Measurements from ENCODE around the gene TMEM79. TPM values are rescaled to one million over a fixed set of nuclear protein-coding genes. Genes with fewer than 3 reads are reported as not detected.

TMEM79 gene
- total RNA-seq, 2 experiments from 2014 or later = 6.2 to 6.8 TPM

DNA sequence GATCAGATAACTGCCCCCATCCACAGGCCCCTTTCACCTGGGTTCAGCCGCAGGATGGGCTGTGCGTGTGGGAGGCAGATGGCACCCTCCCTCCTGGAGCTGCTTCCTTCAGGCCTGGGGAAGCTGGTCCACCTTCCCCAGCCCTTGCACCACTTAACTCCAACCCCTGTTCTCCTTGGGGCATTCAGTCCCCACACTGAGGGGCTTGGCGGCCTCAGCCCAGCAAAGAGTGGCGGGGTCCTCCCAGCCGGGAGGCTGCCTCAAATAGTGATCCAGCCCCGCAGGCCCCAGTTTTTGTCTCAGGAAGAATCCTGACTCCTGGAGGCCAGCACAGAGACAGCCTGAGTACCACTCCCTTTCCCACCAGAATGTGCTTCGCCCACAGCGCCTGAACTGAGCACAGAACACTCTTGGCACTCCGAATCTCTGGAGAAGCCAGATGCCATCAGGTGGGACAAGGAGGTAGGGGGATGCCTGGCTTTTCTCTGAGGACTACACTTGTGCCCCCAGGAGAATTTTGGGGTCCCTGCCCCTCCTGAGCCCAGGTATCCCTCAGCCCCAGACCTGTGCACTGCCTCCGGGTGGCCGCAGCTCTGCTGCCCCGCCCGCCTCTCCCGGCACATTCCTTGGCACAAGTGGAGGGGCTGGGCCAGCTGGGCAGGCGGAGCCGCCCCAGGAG lies 37.2 kb upstream of the TMEM79 start:
- Histone ChIP-seq H3K4me2 (ENCODE audit: low read length) (no peak overlapping the region), H3K4me3 (ENCODE audit: low read depth, low read length, poor library complexity, severe bottlenecking) (no peak overlapping the region), H3K27ac (ENCODE audit: low read depth, low read length, poor library complexity, severe bottlenecking) (no peak overlapping the region), H4K20me1 (ENCODE audit: insufficient read depth, low read length) (no peaks in the 10 kb centered on the region; the same call in 1 of the 2 replicates), H2AFZ (ENCODE audit: low read length) (no peak overlapping the region), H3K36me3 (ENCODE audit: insufficient read depth, low read length) (peaks cover 36% of the 10 kb centered on the region), H3K79me2 (ENCODE audit: insufficient read depth, low read depth, low read length) (no peaks in the 10 kb centered on the region), H3K9me2 (ENCODE audit: insufficient read depth, low read length) (no peaks in the 10 kb centered on the region), H3K4me1 (ENCODE audit: insufficient read depth, low read length, poor library complexity, severe bottlenecking) (no peaks in the 10 kb centered on the region), H3K9me3 (ENCODE audit: low read length) (no peaks in the 10 kb centered on the region)
- CTCF ChIA-PET (ENCODE audit: unreplicated experiment) = no interaction called here
- no TSS peak for BruUV-seq (replicated peaks)
- intact Hi-C loops (cut with micrococcal nuclease; ENCODE audit: unreplicated experiment) = no loop called here
- TF ChIP-seq, protein P1, sequence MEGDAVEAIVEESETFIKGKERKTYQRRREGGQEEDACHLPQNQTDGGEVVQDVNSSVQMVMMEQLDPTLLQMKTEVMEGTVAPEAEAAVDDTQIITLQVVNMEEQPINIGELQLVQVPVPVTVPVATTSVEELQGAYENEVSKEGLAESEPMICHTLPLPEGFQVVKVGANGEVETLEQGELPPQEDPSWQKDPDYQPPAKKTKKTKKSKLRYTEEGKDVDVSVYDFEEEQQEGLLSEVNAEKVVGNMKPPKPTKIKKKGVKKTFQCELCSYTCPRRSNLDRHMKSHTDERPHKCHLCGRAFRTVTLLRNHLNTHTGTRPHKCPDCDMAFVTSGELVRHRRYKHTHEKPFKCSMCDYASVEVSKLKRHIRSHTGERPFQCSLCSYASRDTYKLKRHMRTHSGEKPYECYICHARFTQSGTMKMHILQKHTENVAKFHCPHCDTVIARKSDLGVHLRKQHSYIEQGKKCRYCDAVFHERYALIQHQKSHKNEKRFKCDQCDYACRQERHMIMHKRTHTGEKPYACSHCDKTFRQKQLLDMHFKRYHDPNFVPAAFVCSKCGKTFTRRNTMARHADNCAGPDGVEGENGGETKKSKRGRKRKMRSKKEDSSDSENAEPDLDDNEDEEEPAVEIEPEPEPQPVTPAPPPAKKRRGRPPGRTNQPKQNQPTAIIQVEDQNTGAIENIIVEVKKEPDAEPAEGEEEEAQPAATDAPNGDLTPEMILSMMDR (conservative IDR thresholded peaks at IDR 0.05; ENCODE audit: low read length) = no peak
- no peak for TF ChIP-seq EZH2phosphoT487 (IDR thresholded peaks at IDR 0.05; ENCODE audit: borderline replicate concordance, low read depth, low read length)
- POLR2A ChIA-PET = no interaction called here
- no peak for DNase-seq (ENCODE audit: low spot score)

DNA sequence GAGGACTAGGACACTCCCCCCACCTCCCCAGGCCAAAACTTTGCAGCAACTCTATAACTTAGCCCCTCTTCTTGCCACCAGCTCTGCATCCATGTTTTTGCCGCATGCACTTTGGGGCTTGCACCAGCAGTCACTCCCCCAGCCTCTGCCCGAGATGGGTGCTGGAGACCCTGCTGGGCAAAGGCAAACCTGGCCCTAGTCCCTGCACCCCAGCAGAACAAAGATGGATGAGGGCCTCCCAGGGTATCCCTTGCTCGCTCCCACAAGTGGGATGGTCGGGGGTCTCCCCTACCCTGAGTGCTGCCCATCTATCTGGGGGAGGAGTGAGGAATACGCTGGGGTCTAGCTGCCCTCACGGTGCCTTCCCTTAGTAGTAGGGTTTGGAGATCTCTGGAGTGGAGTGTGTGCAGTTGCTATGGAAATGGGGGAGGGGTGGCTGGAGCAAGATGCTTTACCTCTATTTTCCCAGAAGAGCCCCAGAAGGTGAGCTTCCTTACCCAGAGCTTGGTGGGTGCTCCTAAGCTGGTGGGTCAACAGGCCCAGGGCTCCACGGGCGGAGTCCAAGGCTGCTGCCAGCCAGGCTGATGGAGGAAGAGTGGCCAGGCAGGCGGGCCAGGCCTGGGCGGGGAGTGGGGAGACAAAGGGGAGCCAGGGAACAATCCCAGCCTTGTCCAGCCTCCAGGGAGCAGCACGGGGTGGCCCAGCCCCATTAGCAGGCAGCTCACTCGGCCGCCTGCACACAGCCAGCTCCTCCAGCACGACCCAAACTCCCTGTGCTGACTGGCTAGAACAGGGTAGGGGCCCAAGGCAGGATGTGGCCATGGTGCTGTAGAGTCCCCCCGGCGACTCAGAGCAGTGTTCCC lies 36.4 kb upstream of the TMEM79 start, which contains the start of gene PAQR6:
Gene PAQR6 (minus strand): TSS at position 597 of the 863 bp plus-strand sequence. CDS start 1,325 bp downstream, outside the sequence.
- intact Hi-C loops (cut with micrococcal nuclease; ENCODE audit: unreplicated experiment) = no loop called here
- no peak within 1 kb of the TSS for H2AFZ ChIP-seq (ENCODE audit: low read length)
- POLR2A ChIA-PET = no interaction called here
- DNase-seq (ENCODE audit: low spot score) = no peak
- CTCF ChIA-PET (ENCODE audit: unreplicated experiment) = no interaction called here
- BruUV-seq (replicated peaks) = no TSS peak
- no peaks in the 10 kb centered on the region for H3K4me1 ChIP-seq (ENCODE audit: insufficient read depth, low read length, poor library complexity, severe bottlenecking)
- H3K4me2 ChIP-seq (ENCODE audit: low read length) = no peak within 1 kb of the TSS
- TF ChIP-seq, protein P1 (conservative IDR thresholded peaks at IDR 0.05; ENCODE audit: low read length) = no peak
- no peak for TF ChIP-seq EZH2phosphoT487 (IDR thresholded peaks at IDR 0.05; ENCODE audit: borderline replicate concordance, low read depth, low read length)
- no peaks in the 10 kb centered on the region; the same call in 1 of the 2 replicates for H4K20me1 ChIP-seq (ENCODE audit: insufficient read depth, low read length)
- no peak within 1 kb of the TSS for H3K4me3 ChIP-seq (ENCODE audit: low read depth, low read length, poor library complexity, severe bottlenecking)
- H3K36me3 ChIP-seq (ENCODE audit: insufficient read depth, low read length) = peaks cover 44% of the 10 kb centered on the region
- H3K9me2 ChIP-seq (ENCODE audit: insufficient read depth, low read length) = no peaks in the 10 kb centered on the region
- no peaks in the 10 kb centered on the region for H3K79me2 ChIP-seq (ENCODE audit: insufficient read depth, low read depth, low read length)
- H3K9me3 ChIP-seq (ENCODE audit: low read length) = no peaks in the 10 kb centered on the region
- no peak within 1 kb of the TSS for H3K27ac ChIP-seq (ENCODE audit: low read depth, low read length, poor library complexity, severe bottlenecking)
